Measurements from ENCODE around the gene ATP2B3.

DNA sequence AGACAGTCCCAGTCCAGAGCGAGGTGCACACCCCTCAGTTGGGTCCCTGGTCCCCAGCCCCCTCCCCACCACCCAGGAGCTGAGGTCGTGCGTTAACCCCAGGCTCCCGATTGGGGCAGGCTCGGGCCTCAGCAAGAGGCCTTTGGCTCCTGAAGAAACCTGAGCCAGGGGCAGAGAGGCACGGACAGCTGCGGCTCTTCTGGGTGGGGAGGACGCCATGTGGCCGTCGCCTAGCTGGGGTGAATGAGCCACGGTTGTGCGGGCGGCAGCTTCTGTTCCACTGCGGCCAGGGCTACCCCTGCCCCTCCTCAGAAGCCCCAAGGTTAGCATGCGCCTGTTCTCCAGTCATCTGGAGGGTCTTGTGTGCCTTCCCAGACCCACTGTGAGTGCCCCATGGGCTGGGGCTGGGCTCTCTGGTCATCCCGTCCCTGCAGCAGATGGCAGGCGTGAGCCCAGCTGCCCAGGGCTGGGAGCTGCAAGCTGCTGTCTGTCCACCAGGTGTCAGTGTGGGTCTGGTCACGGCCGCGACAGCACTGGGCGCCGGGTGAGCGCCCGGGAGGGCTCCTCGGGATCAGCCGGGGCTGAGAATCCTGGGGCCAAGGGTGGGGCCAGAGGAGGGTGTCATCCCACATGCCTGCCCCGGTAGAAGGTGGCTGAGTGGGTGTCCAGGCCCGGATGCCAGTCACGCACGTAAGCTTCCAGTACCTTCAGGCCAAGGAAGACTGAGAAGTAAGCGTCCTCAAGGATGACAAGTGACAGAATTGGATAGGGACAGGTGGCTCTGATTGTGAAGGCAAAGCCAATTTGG, 21.9 kb downstream of the ATP2B3 start:
- TF ChIP-seq CTCF (IDR thresholded peaks at IDR 0.05) (peak; percentile 4 to 77), POLR2AphosphoS5 (IDR thresholded peaks at IDR 0.05) (no peak)

Measured in suprapubic skin (tissue), 3 donors.